BE2C (cell line): ENCODE measurements around the gene MED29.
A peak's percentile ranks its signal among the peaks of the same experiment; 100 is the strongest.

Experiments used
- DNase-seq: peaks from one replicate; pipeline ENCODE4 v3.0.0-alpha.2; 2020
- H3K27me3 ChIP-seq: fragments of 250-450 bp; sonication (Bioruptor Pico); 2 replicates; pipeline ENCODE4 v1.5.1; 2020; ENCODE audit warnings: mild to moderate bottlenecking
- H3K36me3 ChIP-seq: fragments of 250-450 bp; sonication (Bioruptor Pico); 2 replicates; pipeline ENCODE4 v1.5.1; 2020; ENCODE audit warnings: mild to moderate bottlenecking
- H3K4me1 ChIP-seq: fragments of 250-450 bp; sonication (Bioruptor Pico); 2 replicates; pipeline ENCODE4 v1.5.1; 2020
- H3K4me3 ChIP-seq: 2 replicates; pipeline ENCODE4 v1.5.1; 2011; ENCODE audit warnings: low read depth, low read length
- H3K9me3 ChIP-seq: fragments of 250-450 bp; sonication (Bioruptor Pico); 2 replicates; pipeline ENCODE4 v1.5.1; 2020
- CTCF ChIP-seq: IDR thresholded peaks from 2 replicates; pipeline ENCODE4 v1.5.1; 2012; ENCODE audit warnings: mild to moderate bottlenecking, low read depth, low read length

Gene MED29

GRCh38 chr19:39435499-39436349 lies 44.5 kb downstream of the MED29 start, which contains the start of gene RPS16:
Gene RPS16 (minus strand): TSS chr19:39435949. CDS start chr19:39435895, 54 bp downstream.
- TF ChIP-seq CTCF = no peak
- H3K4me1 ChIP-seq = peaks cover 3% of the 10 kb centered on the region; the same call in 1 of the 2 replicates

GRCh38 chr19:39436350-39436716 lies 45.2 kb downstream of the MED29 start:
- no peaks in the 10 kb centered on the region for H3K27me3 ChIP-seq
- TF ChIP-seq CTCF = no peak
- peak overlapping the region; percentile 99 for H3K4me3 ChIP-seq
- H3K9me3 ChIP-seq = no peaks in the 10 kb centered on the region
- H3K4me1 ChIP-seq = peaks cover 3% of the 10 kb centered on the region; the same call in 1 of the 2 replicates
- no peak for DNase-seq
- H3K36me3 ChIP-seq = peaks cover 38% of the 10 kb centered on the region

More at GRCh38 chr19:39435499-39436349, 44.5 kb downstream of the MED29 start, which contains the start of gene RPS16:
- DNase-seq = peak; percentile 99
- Histone ChIP-seq H3K4me3 (peak within 1 kb of the TSS; percentile 99), H3K9me3 (no peaks in the 10 kb centered on the region), H3K27me3 (no peaks in the 10 kb centered on the region), H3K36me3 (peaks cover 38% of the 10 kb centered on the region)

- TF ChIP-seq CTCF = no peak
- Histone ChIP-seq H3K36me3 (peaks cover 22% of the 10 kb centered on the region), H3K9me3 (no peaks in the 10 kb centered on the region), H3K27me3 (no peaks in the 10 kb centered on the region), H3K4me3 (no peak overlapping the region), H3K4me1 (peaks cover 3% of the 10 kb centered on the region; the same call in 1 of the 2 replicates)
- no peak for DNase-seq
These were observed 47.2 kb downstream of the MED29 start for GRCh38 chr19:39438270-39438934.

GRCh38 chr19:39444598-39445195 lies 53.5 kb downstream of the MED29 start:
- Histone ChIP-seq H3K9me3 (no peaks in the 10 kb centered on the region), H3K36me3 (peaks cover 22% of the 10 kb centered on the region), H3K4me3 (peak overlapping the region; percentile 98), H3K4me1 (no peaks in the 10 kb centered on the region; the same call in 1 of the 2 replicates), H3K27me3 (no peaks in the 10 kb centered on the region)
- no peak for DNase-seq
- TF ChIP-seq CTCF = no peak

GRCh38 chr19:39445196-39446111 lies 54.3 kb downstream of the MED29 start, which contains the start of gene SUPT5H:
Gene SUPT5H (plus strand): TSS chr19:39445582. CDS start chr19:39445891, 309 bp downstream.
- H3K9me3 ChIP-seq = no peaks in the 10 kb centered on the region
- TF ChIP-seq CTCF = no peak
- DNase-seq = peak; percentile 98
- H3K27me3 ChIP-seq = no peaks in the 10 kb centered on the region
- H3K4me1 ChIP-seq = no peaks in the 10 kb centered on the region
- peak within 1 kb of the TSS; percentile 98 for H3K4me3 ChIP-seq
- H3K36me3 ChIP-seq = peaks cover 25% of the 10 kb centered on the region
